Esophagus squamous epithelium (tissue), 4 donors: Measurements from ENCODE around the gene C10orf88.

Experiments used
- CTCF ChIP-seq, 6 experiments: fragments of 450-650 bp in 4 of 6; fragments of 200-600 bp in 2 of 6; sonication (generic) in 2 of 6; IDR thresholded peaks; one replicate each; pipeline ENCODE4 v1.5.1; 2016 to 2019; ENCODE audit warnings: antibody characterized with exemption in 6 of 6, mild to moderate bottlenecking in 4 of 6, moderate library complexity in 4 of 6
- POLR2A ChIP-seq, 4 donors: fragments of 450-650 bp; IDR thresholded peaks; one replicate each; pipeline ENCODE4 v1.6.1; 2017; ENCODE audit warnings: antibody characterized with exemption in 4 of 4, mild to moderate bottlenecking in 4 of 4, moderate library complexity in 3 of 4

GRCh38 chr10:122955892-122956291 lies 1.9 kb upstream of the C10orf88 start:
- TF ChIP-seq CTCF (IDR thresholded peaks at IDR 0.05) (no peak), POLR2A (IDR thresholded peaks at IDR 0.05) (no peak)
